Neural progenitor cell (in vitro differentiated cells): ENCODE data around the gene CLRN1.

Source experiments
- CTCF ChIP-seq: fragments of 200-600 bp; sonication (generic); IDR thresholded peaks from 2 replicates; pipeline ENCODE4 v1.5.1; 2017; ENCODE audit warnings: antibody characterized with exemption, mild to moderate bottlenecking
- EZH2 ChIP-seq: fragments of 200-600 bp; sonication (generic); IDR thresholded peaks from 2 replicates; pipeline ENCODE4 v1.6.1; 2017; ENCODE audit warnings: antibody characterized with exemption, mild to moderate bottlenecking, moderate library complexity

GRCh38 chr3:150989208-150989607 is 16.7 kb upstream of the CLRN1 start:
- TF ChIP-seq CTCF (no peak), EZH2 (no peak)
